ENCODE data around the gene MLYCD.

Gene MLYCD

GRCh38 chr16:83915081-83915480, 16.2 kb downstream of the MLYCD start:
- TF ChIP-seq CTCF (IDR thresholded peaks at IDR 0.05; ENCODE audit: low read depth, low read length) = no peak
- H3K4me3 ChIP-seq (ENCODE audit: low read depth, low read length) = no peak overlapping the region

DNA sequence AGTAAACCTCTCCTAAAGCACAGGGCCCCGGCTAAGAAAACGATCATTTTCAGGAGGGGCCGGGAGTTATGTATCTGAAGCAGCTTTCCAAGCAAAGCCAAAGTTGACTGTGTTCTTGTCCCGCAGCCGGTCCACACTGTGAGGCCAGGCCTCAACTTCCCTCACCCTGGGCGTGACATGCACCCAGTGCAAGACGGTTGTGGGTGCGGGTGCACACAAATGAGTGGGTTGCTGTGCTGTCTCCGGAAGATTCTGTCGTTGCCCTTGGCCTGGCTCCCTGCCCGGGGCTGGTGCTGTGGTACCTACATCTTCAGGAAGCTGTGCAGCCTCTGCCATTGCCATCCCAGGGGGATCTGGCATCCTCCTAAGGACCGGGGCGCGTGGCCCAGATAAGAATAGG, 16.6 kb downstream of the MLYCD start:
- no peak overlapping the region for H3K4me3 ChIP-seq (ENCODE audit: low read depth, low read length)
- TF ChIP-seq CTCF (IDR thresholded peaks at IDR 0.05; ENCODE audit: low read depth, low read length) = no peak

DNA sequence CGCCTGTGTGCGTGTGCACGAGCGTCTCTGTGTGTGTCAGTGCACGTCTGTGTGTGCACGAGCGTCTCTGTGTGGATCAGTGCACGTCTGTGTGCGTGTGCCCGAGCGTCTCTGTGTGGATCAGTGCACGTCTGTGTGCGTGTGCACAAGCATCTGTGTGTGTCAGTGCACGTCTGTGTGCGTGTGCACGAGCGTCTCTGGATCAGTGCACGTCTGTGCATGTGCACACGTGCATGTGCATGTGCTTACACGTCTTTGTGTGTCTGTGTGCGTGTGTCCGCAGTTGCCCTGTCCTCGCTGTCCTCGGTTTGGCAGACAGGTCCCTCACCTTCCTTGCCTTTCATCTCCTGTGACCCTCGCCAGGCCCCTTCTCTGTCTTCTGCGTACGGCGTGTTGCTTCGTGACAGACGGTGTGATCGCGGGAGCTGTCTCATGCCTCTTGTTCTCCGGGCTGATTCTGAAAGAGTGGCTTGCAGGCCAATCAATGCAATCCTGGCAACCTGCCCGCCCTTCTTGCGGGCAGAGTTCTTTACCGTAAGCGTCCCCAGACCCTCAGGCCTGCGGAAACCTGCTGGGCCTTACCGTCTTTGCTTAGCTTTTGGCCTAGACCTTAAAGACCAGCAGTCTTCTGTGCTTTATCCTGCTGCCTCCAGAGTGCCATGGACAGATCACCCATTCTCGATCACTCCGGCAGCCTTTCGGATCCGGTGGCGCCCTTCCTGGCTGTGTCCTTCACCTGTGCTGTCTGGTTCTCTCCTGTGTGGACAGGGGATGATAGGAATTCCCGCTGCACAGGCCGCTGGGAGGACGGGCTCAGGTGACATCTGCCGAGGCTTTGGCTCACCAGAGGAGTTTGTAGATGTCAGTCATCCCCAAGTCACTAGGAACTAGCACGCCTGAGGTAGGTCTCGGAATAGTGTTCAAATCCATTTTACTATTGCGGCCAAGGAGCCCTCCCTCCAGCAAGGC, 18.5 kb downstream of the MLYCD start:
- TF ChIP-seq CTCF (IDR thresholded peaks at IDR 0.05; ENCODE audit: low read depth, low read length) = no peak
- H3K4me3 ChIP-seq (ENCODE audit: low read depth, low read length) = no peak overlapping the region

- no peak for TF ChIP-seq CTCF (IDR thresholded peaks at IDR 0.05; ENCODE audit: low read depth, low read length)
- H3K4me3 ChIP-seq (ENCODE audit: low read depth, low read length) = no peak overlapping the region
These were observed 22.1 kb downstream of the MLYCD start for GRCh38 chr16:83920894-83921491.

GRCh38 chr16:83923581-83924365, 24.9 kb downstream of the MLYCD start:
- no peak overlapping the region for H3K4me3 ChIP-seq (ENCODE audit: low read depth, low read length)
- no peak for TF ChIP-seq CTCF (IDR thresholded peaks at IDR 0.05; ENCODE audit: low read depth, low read length)

GRCh38 chr16:83924686-83925085, 25.8 kb downstream of the MLYCD start:
- no peak for TF ChIP-seq CTCF (IDR thresholded peaks at IDR 0.05; ENCODE audit: low read depth, low read length)

More at GRCh38 chr16:83924686-83925085, 25.8 kb downstream of the MLYCD start:
- H3K4me3 ChIP-seq (ENCODE audit: low read depth, low read length) = no peak overlapping the region
